Measurements from ENCODE around the gene FGR.

- TF ChIP-seq POLR2A (IDR thresholded peaks at IDR 0.05) (no peak), CTCF (IDR thresholded peaks at IDR 0.05) (no peak)
Observed at GRCh38 chr1:27593678-27594563, 41.1 kb downstream of the FGR start.

All from heart left ventricle (tissue), 13 donors.